ENCODE measurements around the gene MRPS22.

The MRPS22 gene

DNA sequence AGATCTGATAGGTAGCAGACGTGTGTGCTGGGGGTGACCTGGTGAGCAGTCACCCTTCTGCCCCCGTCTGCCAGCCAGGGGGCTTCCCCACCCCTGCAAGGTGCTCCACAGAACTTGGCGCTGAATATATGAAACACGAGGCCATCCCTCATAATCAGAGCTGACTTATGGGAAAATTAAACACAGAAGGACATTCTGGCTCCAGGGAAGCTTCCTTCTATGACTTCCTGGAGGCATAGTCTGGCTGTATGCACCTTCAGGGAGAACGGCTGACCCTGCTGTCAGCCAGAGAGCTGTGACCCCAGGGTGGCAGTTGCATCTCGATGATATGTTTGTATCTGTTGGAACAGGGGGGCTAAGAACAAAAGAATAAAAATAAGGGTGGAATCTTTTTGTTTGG lies 26.6 kb upstream of the MRPS22 start:
- no peak overlapping the region for H3K4me3 ChIP-seq (ENCODE audit: low read length)
- H3K27me3 ChIP-seq (ENCODE audit: control insufficient read depth, insufficient read depth, low read length) = peaks cover 25% of the 10 kb centered on the region
- no peaks in the 10 kb centered on the region for H3K36me3 ChIP-seq (ENCODE audit: control insufficient read depth, insufficient read depth, low read length)
- H3K9ac ChIP-seq (ENCODE audit: low read length) = no peak overlapping the region
- H3K9me3 ChIP-seq (ENCODE audit: control insufficient read depth, low read length) = no peaks in the 10 kb centered on the region
- H3K4me1 ChIP-seq (ENCODE audit: control insufficient read depth, insufficient read depth, low read length) = peaks cover 4% of the 10 kb centered on the region

DNA sequence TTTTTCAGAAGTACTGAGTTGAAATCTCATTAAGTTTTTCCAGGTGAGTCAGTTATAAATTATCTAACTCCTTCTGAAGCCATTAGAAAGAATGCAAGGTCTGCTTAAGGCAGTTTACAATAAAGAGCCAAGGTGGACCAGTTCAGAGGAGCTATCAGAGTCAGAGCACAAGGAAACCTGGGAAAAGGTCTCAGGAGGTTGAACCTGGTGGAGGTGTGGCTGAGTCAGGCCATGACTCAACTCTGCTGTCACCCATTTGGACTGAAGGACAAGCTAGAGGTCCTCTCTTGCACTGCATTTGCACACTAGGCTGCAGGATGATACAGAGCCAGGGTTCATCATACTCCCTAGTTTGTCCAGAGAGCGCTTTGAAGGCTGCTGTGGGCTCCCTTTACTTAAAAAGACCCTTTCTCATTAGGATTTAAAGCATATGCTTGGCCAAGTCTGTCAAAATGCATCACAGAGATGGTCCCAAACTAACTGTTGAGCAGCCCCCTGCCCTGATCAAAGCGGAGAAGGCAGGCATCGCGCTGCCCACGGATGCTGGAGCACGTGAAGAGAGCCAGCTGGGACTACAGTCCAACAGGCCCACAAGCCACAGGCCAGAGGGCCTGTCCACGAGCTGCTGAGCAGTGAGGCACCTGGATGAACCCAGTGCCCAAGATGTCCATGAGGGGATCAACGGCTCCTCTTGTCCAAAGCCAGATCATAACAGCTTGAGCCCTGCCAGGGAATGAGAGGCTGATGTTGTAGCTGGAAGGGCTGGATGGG lies 26.0 kb upstream of the MRPS22 start:
- Histone ChIP-seq H3K36me3 (ENCODE audit: control insufficient read depth, insufficient read depth, low read length) (no peaks in the 10 kb centered on the region), H3K4me3 (ENCODE audit: low read length) (no peak overlapping the region), H3K4me1 (ENCODE audit: control insufficient read depth, insufficient read depth, low read length) (peaks cover 4% of the 10 kb centered on the region), H3K27me3 (ENCODE audit: control insufficient read depth, insufficient read depth, low read length) (peaks cover 25% of the 10 kb centered on the region), H3K9ac (ENCODE audit: low read length) (no peak overlapping the region), H3K9me3 (ENCODE audit: control insufficient read depth, low read length) (no peaks in the 10 kb centered on the region)

DNA sequence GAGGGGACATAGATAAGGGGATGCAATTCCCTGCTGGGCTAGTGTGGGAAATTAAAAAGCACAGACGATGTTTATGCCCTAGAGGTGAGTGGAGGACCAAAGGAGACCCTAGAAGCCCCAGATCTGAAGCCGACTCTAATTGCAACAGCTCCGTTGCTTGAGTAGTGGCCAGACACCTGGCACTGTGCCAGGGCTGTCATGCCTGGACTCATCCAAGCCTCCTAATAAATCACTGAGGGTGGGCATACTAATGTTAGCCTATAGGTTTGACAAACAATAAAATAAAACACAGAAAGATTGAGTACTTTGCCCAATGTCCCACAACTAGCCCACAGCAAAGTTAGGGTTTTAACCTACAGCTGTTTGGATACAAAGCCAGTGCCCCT lies 25.4 kb upstream of the MRPS22 start:
- peaks cover 25% of the 10 kb centered on the region for H3K27me3 ChIP-seq (ENCODE audit: control insufficient read depth, insufficient read depth, low read length)

DNA sequence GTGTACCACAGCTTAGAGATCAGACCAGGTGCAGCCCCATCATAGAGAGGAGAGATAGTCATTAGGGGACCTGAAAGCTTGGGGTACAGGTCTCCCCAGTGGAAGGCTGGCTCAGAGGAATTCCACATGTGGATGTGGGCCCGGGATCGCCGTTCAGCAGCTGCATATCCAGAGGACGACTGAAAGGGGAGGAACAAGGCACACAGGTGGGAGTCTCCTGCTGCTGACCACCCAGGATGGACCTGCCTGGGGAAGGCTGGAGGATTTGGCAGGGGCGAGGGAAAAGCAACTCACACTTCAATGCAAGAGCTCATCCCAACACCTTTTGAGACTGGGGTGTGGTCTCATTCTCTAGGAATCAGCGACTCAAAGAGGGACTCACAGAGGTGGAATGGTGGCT lies 25.0 kb upstream of the MRPS22 start:
- Histone ChIP-seq H3K36me3 (ENCODE audit: control insufficient read depth, insufficient read depth, low read length) (no peaks in the 10 kb centered on the region), H3K9me3 (ENCODE audit: control insufficient read depth, low read length) (no peaks in the 10 kb centered on the region), H3K4me1 (ENCODE audit: control insufficient read depth, insufficient read depth, low read length) (peaks cover 4% of the 10 kb centered on the region), H3K27me3 (ENCODE audit: control insufficient read depth, insufficient read depth, low read length) (peaks cover 25% of the 10 kb centered on the region), H3K9ac (ENCODE audit: low read length) (no peak overlapping the region), H3K4me3 (ENCODE audit: low read length) (no peak overlapping the region)

More for the DNA sequence above, 25.4 kb upstream of the MRPS22 start:
- Histone ChIP-seq H3K4me3 (ENCODE audit: low read length) (no peak overlapping the region), H3K9me3 (ENCODE audit: control insufficient read depth, low read length) (no peaks in the 10 kb centered on the region), H3K4me1 (ENCODE audit: control insufficient read depth, insufficient read depth, low read length) (peaks cover 4% of the 10 kb centered on the region), H3K36me3 (ENCODE audit: control insufficient read depth, insufficient read depth, low read length) (no peaks in the 10 kb centered on the region), H3K9ac (ENCODE audit: low read length) (no peak overlapping the region)

DNA sequence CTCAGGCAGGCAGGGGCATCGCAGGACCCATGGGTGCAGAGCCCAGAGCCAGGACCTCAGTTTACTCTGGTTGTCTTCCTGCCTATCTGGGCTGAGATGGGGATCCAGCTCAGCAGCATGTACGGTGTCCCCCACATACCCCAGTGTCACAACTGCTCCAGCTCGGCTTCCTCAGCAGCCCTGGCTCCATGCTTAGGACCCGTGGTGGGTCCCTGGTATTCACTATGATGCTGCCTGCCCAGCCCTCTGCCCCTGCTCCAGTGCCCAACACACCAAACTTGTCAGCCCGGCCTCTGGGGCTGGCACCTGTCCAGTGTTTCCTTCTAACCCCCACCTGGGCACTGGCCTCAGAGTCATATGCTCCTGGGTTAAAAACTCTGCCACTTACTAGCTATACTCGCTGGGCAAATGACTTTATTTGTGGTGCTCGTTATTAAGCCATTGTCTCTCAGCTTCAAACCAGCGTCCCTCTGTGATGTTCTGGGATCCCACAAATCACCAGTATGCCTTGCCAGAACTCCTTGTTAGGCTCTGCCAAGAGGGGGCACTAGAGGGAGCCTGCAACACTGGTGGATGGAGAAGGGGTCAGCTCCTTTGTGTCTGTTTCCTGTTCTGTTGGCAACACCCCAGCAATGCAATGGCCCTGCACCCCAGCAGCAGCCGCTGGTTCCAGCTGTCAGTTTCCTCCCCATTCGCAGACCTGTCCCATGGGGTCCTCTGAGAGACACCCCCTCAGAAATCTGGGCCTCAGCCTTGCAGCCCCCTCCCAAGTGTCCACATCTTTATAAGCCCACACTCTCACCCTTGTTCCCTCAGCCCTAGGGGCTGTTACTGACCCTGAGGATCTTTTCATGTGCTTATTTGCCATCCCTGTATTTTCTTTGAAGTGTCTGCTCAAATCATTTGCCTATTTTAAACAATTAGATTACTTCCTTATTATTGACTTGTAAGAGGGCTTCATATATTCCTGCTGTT lies 24.1 kb upstream of the MRPS22 start:
- Histone ChIP-seq H3K9me3 (ENCODE audit: control insufficient read depth, low read length) (no peaks in the 10 kb centered on the region), H3K9ac (ENCODE audit: low read length) (no peak overlapping the region), H3K27me3 (ENCODE audit: control insufficient read depth, insufficient read depth, low read length) (peaks cover 25% of the 10 kb centered on the region), H3K4me3 (ENCODE audit: low read length) (no peak overlapping the region), H3K36me3 (ENCODE audit: control insufficient read depth, insufficient read depth, low read length) (no peaks in the 10 kb centered on the region), H3K4me1 (ENCODE audit: control insufficient read depth, insufficient read depth, low read length) (peaks cover 4% of the 10 kb centered on the region)

DNA sequence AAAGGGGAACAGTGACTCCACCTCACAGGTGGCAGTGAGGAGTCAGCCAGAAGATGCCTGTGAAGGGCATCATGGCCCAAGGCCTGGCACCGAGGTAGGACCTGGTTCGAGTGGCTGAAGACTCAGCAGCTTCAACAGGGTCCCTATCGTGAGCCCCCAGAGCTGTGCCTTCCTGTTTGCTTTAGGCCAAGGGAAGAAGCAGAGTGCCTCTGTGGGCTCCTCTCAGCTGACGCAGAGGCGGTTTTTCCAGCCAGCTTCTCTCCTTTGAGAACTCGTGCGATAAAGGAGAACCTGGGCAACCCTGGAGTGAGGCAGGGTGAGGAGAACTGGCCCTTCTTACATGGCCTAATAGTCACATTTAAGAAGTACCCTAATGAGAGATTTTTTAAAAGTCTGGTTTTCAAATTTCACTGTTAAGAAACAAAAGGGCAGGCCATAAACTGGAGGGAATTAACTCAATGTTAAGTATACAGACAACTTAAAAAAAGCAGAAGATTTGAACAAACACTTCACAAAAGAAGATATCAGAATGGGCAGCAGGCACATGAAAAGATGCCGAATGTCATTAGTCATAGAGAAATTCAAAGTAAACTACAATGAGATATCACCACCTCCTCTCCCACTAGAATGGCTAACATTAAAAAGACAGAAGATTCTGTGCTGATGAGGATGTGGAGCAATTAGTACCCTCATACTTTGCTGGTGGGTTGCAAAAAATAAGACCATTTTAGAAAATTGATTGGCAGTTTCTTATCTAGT lies 23.1 kb upstream of the MRPS22 start:
- Histone ChIP-seq H3K27me3 (ENCODE audit: control insufficient read depth, insufficient read depth, low read length) (peaks cover 25% of the 10 kb centered on the region), H3K36me3 (ENCODE audit: control insufficient read depth, insufficient read depth, low read length) (no peaks in the 10 kb centered on the region), H3K4me1 (ENCODE audit: control insufficient read depth, insufficient read depth, low read length) (peaks cover 4% of the 10 kb centered on the region), H3K9me3 (ENCODE audit: control insufficient read depth, low read length) (no peaks in the 10 kb centered on the region), H3K9ac (ENCODE audit: low read length) (no peak overlapping the region), H3K4me3 (ENCODE audit: low read length) (no peak overlapping the region)

DNA sequence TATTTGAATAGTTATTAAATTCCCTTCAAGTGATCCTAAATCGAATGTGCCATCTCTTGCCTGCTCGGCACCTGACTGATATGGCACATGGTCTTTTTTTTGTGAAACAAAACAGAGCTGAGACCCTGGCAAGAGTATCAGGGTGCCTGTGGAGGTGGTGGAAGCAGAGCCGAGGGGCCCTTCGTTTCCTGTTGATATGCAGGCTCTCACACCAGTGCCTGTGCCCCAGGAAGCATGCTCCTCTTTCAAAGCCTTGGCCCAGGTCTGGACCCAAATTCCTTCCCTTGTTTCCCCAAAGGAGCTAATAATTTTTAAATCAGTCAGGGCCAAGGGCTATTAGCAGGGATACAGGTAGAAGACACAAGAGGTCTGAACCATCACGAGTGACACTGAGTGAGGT lies 21.5 kb upstream of the MRPS22 start:
- Histone ChIP-seq H3K36me3 (ENCODE audit: control insufficient read depth, insufficient read depth, low read length) (no peaks in the 10 kb centered on the region), H3K27me3 (ENCODE audit: control insufficient read depth, insufficient read depth, low read length) (peaks cover 25% of the 10 kb centered on the region)

DNA sequence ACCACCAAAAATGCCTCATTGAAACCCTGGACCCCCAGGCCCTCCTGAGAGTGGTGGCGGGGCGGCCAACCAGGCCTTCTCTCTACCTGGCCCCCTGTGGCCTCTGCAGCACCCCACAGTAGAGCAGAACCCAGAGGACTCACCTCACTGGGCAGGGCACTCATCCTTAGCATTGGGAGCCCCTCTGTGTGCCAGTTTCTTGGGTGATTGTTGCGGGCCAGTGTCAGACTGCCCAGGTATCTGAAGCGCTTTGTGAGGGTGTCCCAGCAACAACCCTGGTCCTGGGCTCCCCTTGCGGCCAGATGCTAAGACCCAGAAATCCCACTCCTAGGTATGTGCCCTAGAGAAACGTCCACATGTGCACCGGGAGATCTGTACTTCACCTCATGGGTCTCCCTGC lies 20.7 kb upstream of the MRPS22 start:
- Histone ChIP-seq H3K9me3 (ENCODE audit: control insufficient read depth, low read length) (no peaks in the 10 kb centered on the region), H3K4me1 (ENCODE audit: control insufficient read depth, insufficient read depth, low read length) (peaks cover 4% of the 10 kb centered on the region), H3K27me3 (ENCODE audit: control insufficient read depth, insufficient read depth, low read length) (peaks cover 22% of the 10 kb centered on the region), H3K9ac (ENCODE audit: low read length) (no peak overlapping the region), H3K36me3 (ENCODE audit: control insufficient read depth, insufficient read depth, low read length) (no peaks in the 10 kb centered on the region), H3K4me3 (ENCODE audit: low read length) (no peak overlapping the region)

More for the DNA sequence above, 21.5 kb upstream of the MRPS22 start:
- Histone ChIP-seq H3K9ac (ENCODE audit: low read length) (no peak overlapping the region), H3K4me1 (ENCODE audit: control insufficient read depth, insufficient read depth, low read length) (peaks cover 4% of the 10 kb centered on the region), H3K9me3 (ENCODE audit: control insufficient read depth, low read length) (no peaks in the 10 kb centered on the region), H3K4me3 (ENCODE audit: low read length) (no peak overlapping the region)

DNA sequence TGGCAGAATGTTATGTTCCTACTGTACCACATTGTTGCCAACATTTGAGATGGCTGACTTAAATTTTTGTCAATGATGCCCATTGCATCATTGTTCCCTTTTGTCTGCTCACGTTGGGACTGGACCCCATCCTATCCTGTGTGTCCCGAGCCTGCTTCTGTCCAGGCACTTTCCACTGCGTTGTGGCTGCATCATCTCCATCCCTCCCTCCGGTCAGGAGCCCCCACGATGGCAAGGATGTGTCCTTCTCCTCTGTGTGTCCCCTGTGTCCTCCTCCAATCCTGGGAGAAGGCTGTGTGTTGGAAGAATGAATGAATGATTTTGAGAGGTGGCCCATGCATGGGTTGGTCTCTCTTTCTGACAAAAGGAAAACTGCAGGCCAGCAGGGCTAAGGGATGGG lies 19.4 kb upstream of the MRPS22 start:
- Histone ChIP-seq H3K9me3 (ENCODE audit: control insufficient read depth, low read length) (no peaks in the 10 kb centered on the region), H3K36me3 (ENCODE audit: control insufficient read depth, insufficient read depth, low read length) (no peaks in the 10 kb centered on the region), H3K9ac (ENCODE audit: low read length) (no peak overlapping the region), H3K4me3 (ENCODE audit: low read length) (no peak overlapping the region), H3K27me3 (ENCODE audit: control insufficient read depth, insufficient read depth, low read length) (peaks cover 21% of the 10 kb centered on the region), H3K4me1 (ENCODE audit: control insufficient read depth, insufficient read depth, low read length) (peaks cover 9% of the 10 kb centered on the region)

DNA sequence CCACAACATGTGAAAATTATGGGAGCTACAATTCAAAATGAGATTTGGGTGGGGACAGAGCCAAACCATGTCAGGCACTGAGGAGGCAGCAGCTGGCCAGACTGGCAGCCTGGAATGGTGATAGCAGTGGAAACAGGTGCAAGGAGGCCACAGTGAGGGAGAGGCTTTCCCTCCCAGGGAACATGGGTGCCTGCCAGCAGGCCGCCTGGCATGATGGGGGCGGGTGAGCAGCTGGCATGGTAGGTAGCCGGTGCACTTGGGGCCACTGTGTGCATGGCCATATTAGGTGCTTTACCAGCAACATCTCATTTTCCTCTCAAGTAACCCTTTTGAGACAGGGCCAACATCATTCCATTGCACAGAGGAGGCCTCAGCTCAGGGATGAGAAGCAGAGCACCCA lies 18.3 kb upstream of the MRPS22 start:
- no peak overlapping the region for H3K4me3 ChIP-seq (ENCODE audit: low read length)
- peaks cover 23% of the 10 kb centered on the region for H3K27me3 ChIP-seq (ENCODE audit: control insufficient read depth, insufficient read depth, low read length)
- H3K4me1 ChIP-seq (ENCODE audit: control insufficient read depth, insufficient read depth, low read length) = peaks cover 9% of the 10 kb centered on the region
- H3K9ac ChIP-seq (ENCODE audit: low read length) = no peak overlapping the region
- no peaks in the 10 kb centered on the region for H3K9me3 ChIP-seq (ENCODE audit: control insufficient read depth, low read length)
- no peaks in the 10 kb centered on the region for H3K36me3 ChIP-seq (ENCODE audit: control insufficient read depth, insufficient read depth, low read length)

DNA sequence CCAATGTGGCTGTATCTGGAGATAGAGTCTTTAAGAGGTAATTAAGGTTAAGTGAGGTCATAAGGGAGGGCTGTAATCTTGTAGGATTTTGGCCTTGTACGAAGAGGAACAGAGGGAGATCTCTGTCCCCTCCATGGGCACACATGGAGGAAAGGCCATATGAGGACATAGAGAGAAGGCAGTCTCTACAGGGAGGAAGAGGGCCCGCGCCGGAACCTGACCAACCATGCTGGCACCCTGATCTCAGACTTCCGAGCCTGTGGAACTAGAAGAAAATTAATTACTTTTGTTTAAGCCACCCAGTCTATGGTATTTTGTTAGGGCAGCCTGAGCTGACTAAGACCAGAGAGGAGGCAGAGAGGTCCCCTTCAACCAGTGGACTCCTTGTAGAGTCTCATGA lies 17.7 kb upstream of the MRPS22 start:
- Histone ChIP-seq H3K9me3 (ENCODE audit: control insufficient read depth, low read length) (no peaks in the 10 kb centered on the region), H3K36me3 (ENCODE audit: control insufficient read depth, insufficient read depth, low read length) (no peaks in the 10 kb centered on the region), H3K4me1 (ENCODE audit: control insufficient read depth, insufficient read depth, low read length) (peaks cover 6% of the 10 kb centered on the region), H3K27me3 (ENCODE audit: control insufficient read depth, insufficient read depth, low read length) (peaks cover 22% of the 10 kb centered on the region), H3K4me3 (ENCODE audit: low read length) (no peak overlapping the region), H3K9ac (ENCODE audit: low read length) (no peak overlapping the region)
